Fibroblast of lung (primary cell): ENCODE data around the gene VPS13D.

Experiments
- CTCF ChIP-seq, 2 donors: IDR thresholded peaks in 1 of 2; conservative IDR thresholded peaks in 1 of 2; 1 replicate in 1 of 2; 2 replicates in 1 of 2; pipeline ENCODE4 v1.5.1; 2011 to 2012; ENCODE audit warnings: low read length in 2 of 2, control low read depth in 1 of 2, inconsistent platforms in 1 of 2, low read depth in 1 of 2, mild to moderate bottlenecking in 1 of 2
- EZH2 ChIP-seq: IDR thresholded peaks from 2 replicates; pipeline ENCODE4 v1.5.1; 2012; ENCODE audit warnings: low read length, control low read depth, mild to moderate bottlenecking; ENCODE audit errors: missing control alignments

GRCh38 chr1:12342401-12343003 lies 112.7 kb downstream of the VPS13D start:
- no peak for TF ChIP-seq CTCF (conservative IDR thresholded peaks at IDR 0.05 in 1 of 2, IDR thresholded peaks at IDR 0.05 in 1 of 2; ENCODE audit: low read depth in 1 of 2, low read length in 2 of 2)
- no peak for TF ChIP-seq EZH2
